Activated CD4-positive, alpha-beta T cell treated with anti-CD3 and anti-CD28 coated beads for 48 hours (primary cell): ENCODE results near the gene STX4.

Experiments used
- DNase-seq: peaks from one replicate; pipeline ENCODE4 v3.0.0-alpha.2; 2020

Gene STX4

GRCh38 chr16:31022544-31023251 lies 10.7 kb upstream of the STX4 start:
- no peak for DNase-seq

GRCh38 chr16:31023252-31023602 lies 10.1 kb upstream of the STX4 start:
- DNase-seq: no peak

GRCh38 chr16:31023627-31024226 lies 9.6 kb upstream of the STX4 start:
- no peak for DNase-seq

- no peak for DNase-seq
Measured at GRCh38 chr16:31025339-31025738, 8.0 kb upstream of the STX4 start.

GRCh38 chr16:31029272-31029671 lies 4.1 kb upstream of the STX4 start:
- DNase-seq: no peak

- DNase-seq: no peak
Measured at GRCh38 chr16:31031276-31031675, 2.1 kb upstream of the STX4 start.

GRCh38 chr16:31033709-31034492 lies 543 bp downstream of the STX4 start:
- DNase-seq: peak; percentile 92

- no peak for DNase-seq
Measured at GRCh38 chr16:31036691-31037090, 3.3 kb downstream of the STX4 start.

GRCh38 chr16:31038993-31039392 lies 5.6 kb downstream of the STX4 start:
- no peak for DNase-seq

GRCh38 chr16:31042866-31043265 lies 9.5 kb downstream of the STX4 start:
- DNase-seq: no peak

- DNase-seq: no peak
Measured at GRCh38 chr16:31043352-31043751, 10.0 kb downstream of the STX4 start.

- no peak for DNase-seq
Measured at GRCh38 chr16:31043898-31044481, 10.6 kb downstream of the STX4 start.

- no peak for DNase-seq
Measured at GRCh38 chr16:31050280-31051030, 17.1 kb downstream of the STX4 start.

GRCh38 chr16:31052114-31052513 lies 18.8 kb downstream of the STX4 start:
- peak; percentile 31 for DNase-seq

- no peak for DNase-seq
Measured at GRCh38 chr16:31055613-31056012, 22.3 kb downstream of the STX4 start.

- DNase-seq: no peak
Measured at GRCh38 chr16:31061126-31061812, 27.9 kb downstream of the STX4 start.

- DNase-seq: no peak
Measured at GRCh38 chr16:31061813-31062440, 28.6 kb downstream of the STX4 start.

GRCh38 chr16:31063495-31063842 lies 30.1 kb downstream of the STX4 start:
- no peak for DNase-seq

- no peak for DNase-seq
Measured at GRCh38 chr16:31063843-31064611, 30.7 kb downstream of the STX4 start.

GRCh38 chr16:31064882-31065461 lies 31.6 kb downstream of the STX4 start:
- no peak for DNase-seq

GRCh38 chr16:31067342-31067741 lies 34.0 kb downstream of the STX4 start:
- DNase-seq: no peak
